Cardiac fibroblast (primary cell): Measurements from ENCODE around the gene RTN4R.

Experiments
- DNase-seq, 2 donors: peaks; one replicate each; pipeline versions ENCODE4 v3.0.0 to v3.0.0-alpha.2; 2010; ENCODE audit warnings: low read depth in 2 of 2
- H3K4me3 ChIP-seq, 2 donors: replicated peaks in 1 of 2; 1 replicate in 1 of 2; 2 replicates in 1 of 2; pipeline ENCODE4 v1.5.1; 2011; ENCODE audit warnings: low read depth in 2 of 2, low read length in 2 of 2, mild to moderate bottlenecking in 2 of 2, moderate library complexity in 1 of 2
- CTCF ChIP-seq: IDR thresholded peaks from one replicate; pipeline ENCODE4 v1.5.1; 2011; ENCODE audit warnings: low read depth, mild to moderate bottlenecking, low read length, inconsistent platforms

The RTN4R gene

GRCh38 chr22:20192293-20192971 is 75.7 kb downstream of the RTN4R start:
- no peak for DNase-seq
- no peak overlapping the region for H3K4me3 ChIP-seq
- TF ChIP-seq CTCF = no peak

- no peak for TF ChIP-seq CTCF
- DNase-seq = no peak
- no peak overlapping the region for H3K4me3 ChIP-seq
Measured at GRCh38 chr22:20191803-20192202, 76.3 kb downstream of the RTN4R start.
